Gastroesophageal sphincter (tissue), 3 donors: ENCODE results near the gene UBE2J1.

ENCODE experiments used
- EP300 ChIP-seq: sonication (generic); formaldehyde crosslinking; IDR thresholded peaks from one replicate; pipeline ENCODE4 v1.6.1; 2017; ENCODE audit warnings: antibody characterized with exemption, mild to moderate bottlenecking
- POLR2A ChIP-seq, 2 donors: fragments of 450-650 bp; IDR thresholded peaks; one replicate each; pipeline ENCODE4 v1.6.1; 2017; ENCODE audit warnings: antibody characterized with exemption in 2 of 2, mild to moderate bottlenecking in 2 of 2, moderate library complexity in 1 of 2
- TF ChIP-seq, protein P1 (sequence below), 4 experiments: fragments of 200-600 bp in 2 of 4; fragments of 450-650 bp in 2 of 4; sonication (generic) in 1 of 4; IDR thresholded peaks; one replicate each; pipeline ENCODE4 v1.5.1; 2017 to 2019; ENCODE audit warnings: antibody characterized with exemption in 4 of 4, mild to moderate bottlenecking in 2 of 4, moderate library complexity in 2 of 4

GRCh38 chr6:89328976-89329375 is 23.5 kb downstream of the UBE2J1 start:
- no peak for TF ChIP-seq EP300
- TF ChIP-seq, protein P1, sequence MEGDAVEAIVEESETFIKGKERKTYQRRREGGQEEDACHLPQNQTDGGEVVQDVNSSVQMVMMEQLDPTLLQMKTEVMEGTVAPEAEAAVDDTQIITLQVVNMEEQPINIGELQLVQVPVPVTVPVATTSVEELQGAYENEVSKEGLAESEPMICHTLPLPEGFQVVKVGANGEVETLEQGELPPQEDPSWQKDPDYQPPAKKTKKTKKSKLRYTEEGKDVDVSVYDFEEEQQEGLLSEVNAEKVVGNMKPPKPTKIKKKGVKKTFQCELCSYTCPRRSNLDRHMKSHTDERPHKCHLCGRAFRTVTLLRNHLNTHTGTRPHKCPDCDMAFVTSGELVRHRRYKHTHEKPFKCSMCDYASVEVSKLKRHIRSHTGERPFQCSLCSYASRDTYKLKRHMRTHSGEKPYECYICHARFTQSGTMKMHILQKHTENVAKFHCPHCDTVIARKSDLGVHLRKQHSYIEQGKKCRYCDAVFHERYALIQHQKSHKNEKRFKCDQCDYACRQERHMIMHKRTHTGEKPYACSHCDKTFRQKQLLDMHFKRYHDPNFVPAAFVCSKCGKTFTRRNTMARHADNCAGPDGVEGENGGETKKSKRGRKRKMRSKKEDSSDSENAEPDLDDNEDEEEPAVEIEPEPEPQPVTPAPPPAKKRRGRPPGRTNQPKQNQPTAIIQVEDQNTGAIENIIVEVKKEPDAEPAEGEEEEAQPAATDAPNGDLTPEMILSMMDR (IDR thresholded peaks at IDR 0.05), result no peak
- TF ChIP-seq POLR2A (IDR thresholded peaks at IDR 0.05), result no peak
